Measurements from ENCODE around the gene JUN. TPM values are rescaled to one million over a fixed set of nuclear protein-coding genes. Genes with fewer than 3 reads are reported as not detected.

JUN gene
- total RNA-seq, 3 donors from 2014 or later, result 138 to 303 (median 153) TPM

DNA sequence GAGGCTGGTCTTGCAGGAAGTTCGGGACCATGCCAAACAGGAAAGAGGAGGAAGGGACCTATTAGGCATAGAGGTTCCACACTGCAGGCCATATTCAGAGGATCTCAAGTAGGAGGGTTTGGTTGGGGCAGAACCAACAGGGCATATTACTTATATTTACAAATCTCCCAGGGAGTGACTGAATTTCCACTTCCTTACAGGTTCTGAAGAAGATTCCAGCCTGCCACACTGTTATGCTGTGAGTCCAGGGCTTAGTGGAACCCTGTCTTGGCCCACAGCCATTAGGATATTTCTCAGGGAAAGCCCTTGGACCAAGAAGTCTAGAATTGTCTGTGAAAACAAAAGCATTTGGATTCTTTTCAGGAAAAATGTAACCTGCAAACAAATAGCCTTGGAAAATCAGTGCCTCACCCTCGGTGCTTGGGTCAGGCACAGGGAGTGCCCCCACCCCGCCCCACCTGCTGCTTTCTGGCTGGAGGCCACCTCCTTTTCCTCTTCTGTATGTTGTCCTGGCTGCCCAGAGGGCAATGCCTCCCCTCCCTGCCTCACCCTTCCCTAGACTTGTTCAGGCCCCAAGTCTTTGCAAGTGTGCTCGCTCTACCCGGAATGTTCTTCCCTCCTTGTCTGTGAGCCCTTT, 41.0 kb upstream of the JUN start:
- intact Hi-C loops (cut with DNase I, micrococcal nuclease), result no loop called here
- Histone ChIP-seq H3K4me3 (no peak overlapping the region), H3K4me1 (ENCODE audit: low read depth) (peaks cover 10% of the 10 kb centered on the region), H3K36me3 (ENCODE audit: low read depth) (no peaks in the 10 kb centered on the region), H3K9me3 (peaks cover 13% of the 10 kb centered on the region)
- ATAC-seq (peak; percentile 99), DNase-seq (peak; percentile 89 to 92 (median 89))
- TF ChIP-seq, protein P1, sequence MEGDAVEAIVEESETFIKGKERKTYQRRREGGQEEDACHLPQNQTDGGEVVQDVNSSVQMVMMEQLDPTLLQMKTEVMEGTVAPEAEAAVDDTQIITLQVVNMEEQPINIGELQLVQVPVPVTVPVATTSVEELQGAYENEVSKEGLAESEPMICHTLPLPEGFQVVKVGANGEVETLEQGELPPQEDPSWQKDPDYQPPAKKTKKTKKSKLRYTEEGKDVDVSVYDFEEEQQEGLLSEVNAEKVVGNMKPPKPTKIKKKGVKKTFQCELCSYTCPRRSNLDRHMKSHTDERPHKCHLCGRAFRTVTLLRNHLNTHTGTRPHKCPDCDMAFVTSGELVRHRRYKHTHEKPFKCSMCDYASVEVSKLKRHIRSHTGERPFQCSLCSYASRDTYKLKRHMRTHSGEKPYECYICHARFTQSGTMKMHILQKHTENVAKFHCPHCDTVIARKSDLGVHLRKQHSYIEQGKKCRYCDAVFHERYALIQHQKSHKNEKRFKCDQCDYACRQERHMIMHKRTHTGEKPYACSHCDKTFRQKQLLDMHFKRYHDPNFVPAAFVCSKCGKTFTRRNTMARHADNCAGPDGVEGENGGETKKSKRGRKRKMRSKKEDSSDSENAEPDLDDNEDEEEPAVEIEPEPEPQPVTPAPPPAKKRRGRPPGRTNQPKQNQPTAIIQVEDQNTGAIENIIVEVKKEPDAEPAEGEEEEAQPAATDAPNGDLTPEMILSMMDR (IDR thresholded peaks at IDR 0.05), result no peak

DNA sequence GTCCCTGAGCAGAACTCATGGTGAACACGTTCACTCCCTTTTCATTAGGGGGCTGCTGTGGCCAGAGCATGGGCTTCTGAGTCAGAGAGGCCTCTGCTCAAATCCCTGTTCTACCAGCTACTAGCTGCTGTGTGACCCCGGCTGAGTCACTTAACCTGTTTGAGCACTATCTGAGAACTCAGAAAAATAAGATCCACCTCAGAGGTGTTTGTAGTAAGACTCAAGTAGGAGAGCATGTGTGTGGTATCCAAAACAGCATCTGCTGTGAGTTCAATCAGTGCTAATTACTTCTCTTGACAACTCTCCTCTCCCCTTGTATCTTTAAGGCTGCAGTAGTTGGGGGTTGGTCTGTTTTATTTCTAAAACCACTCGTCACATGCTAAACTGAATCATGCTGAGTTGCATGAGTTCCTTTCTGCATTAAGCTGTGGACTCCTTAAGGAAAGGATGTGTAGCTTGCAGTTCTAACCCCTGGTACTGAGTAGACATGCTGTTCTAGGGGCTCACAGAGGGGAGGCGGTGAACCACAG, 39.7 kb upstream of the JUN start:
- no peak for ATAC-seq
- H3K9me3 ChIP-seq, result peaks cover 13% of the 10 kb centered on the region
- no peak overlapping the region for H3K4me3 ChIP-seq
- intact Hi-C loops (cut with DNase I, micrococcal nuclease), result no loop called here
- DNase-seq, result no peak
- TF ChIP-seq, protein P1 (IDR thresholded peaks at IDR 0.05), result no peak
- H3K4me1 ChIP-seq (ENCODE audit: low read depth), result peaks cover 10% of the 10 kb centered on the region
- H3K36me3 ChIP-seq (ENCODE audit: low read depth), result no peaks in the 10 kb centered on the region

DNA sequence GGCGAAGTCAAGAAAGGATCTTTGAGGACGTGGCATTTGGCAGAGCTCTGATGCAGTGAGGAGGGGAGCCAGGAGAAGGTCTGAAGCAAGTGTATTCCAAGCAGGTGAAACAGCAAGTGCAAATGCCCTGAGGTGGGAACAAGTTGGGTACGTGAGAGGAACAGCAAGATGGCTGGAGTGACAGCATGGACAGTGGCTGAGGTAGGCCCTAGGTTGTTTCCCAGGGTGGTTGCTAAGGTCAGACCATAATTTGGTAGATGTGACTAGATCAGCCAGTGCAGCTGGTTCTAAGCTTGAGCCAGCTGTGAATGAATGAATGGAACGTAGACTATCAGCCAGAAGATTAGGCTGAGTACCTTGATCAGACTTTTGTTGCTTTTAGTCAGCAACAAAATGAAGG, 37.5 kb upstream of the JUN start:
- Histone ChIP-seq H3K9me3 (no peaks in the 10 kb centered on the region), H3K4me3 (no peak overlapping the region), H3K4me1 (ENCODE audit: low read depth) (peaks cover 18% of the 10 kb centered on the region), H3K36me3 (ENCODE audit: low read depth) (no peaks in the 10 kb centered on the region)
- DNase-seq (no peak), ATAC-seq (no peak)
- TF ChIP-seq, protein P1 (IDR thresholded peaks at IDR 0.05), result no peak
- intact Hi-C loops (cut with DNase I, micrococcal nuclease), result no loop called here

DNA sequence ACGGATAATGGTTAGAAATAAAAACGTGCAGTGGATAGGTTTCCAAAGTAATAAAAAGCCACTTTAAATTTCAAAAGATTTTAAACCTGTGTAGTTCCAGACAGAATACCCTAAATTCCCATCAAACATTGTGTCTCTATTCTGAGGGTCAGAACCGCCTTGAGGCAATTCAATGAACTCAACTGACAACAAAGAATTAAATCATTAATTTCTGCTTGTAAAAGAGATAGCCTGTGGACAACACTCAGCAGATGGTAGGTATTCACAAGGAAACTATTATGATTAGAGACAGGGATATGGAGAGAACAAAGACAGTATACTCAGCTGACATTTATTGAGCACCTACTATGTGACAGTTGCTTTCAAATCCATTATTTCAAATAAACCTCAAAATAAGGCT, 35.1 kb upstream of the JUN start:
- intact Hi-C loops (cut with DNase I, micrococcal nuclease), result no loop called here
- Histone ChIP-seq H3K9me3 (no peaks in the 10 kb centered on the region), H3K4me3 (no peak overlapping the region), H3K4me1 (ENCODE audit: low read depth) (peaks cover 20% of the 10 kb centered on the region), H3K36me3 (ENCODE audit: low read depth) (peaks cover 3% of the 10 kb centered on the region)
- ATAC-seq (no peak), DNase-seq (no peak)
- TF ChIP-seq, protein P1 (IDR thresholded peaks at IDR 0.05), result no peak

DNA sequence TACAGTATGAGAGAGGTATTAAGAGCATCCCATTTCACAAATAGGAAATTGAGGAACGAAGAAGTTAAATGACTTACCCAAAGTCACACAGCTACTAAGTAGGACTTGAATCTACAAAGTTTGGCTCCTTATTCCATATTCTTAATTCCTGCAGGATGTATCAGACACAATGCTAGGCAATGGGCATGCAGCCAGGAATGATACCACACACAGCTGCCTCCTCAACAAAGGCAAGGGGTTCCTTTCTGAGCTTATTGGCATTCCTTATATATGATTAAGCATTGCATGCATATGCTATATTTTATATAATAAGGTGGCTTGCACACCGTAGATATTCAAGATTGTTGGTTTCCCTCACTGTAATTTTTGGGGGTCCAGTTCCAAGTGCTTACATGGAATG, 34.2 kb upstream of the JUN start:
- Histone ChIP-seq H3K4me3 (no peak overlapping the region), H3K4me1 (ENCODE audit: low read depth) (peaks cover 24% of the 10 kb centered on the region), H3K36me3 (ENCODE audit: low read depth) (peaks cover 3% of the 10 kb centered on the region), H3K9me3 (no peaks in the 10 kb centered on the region)
- DNase-seq (no peak), ATAC-seq (no peak)
- intact Hi-C loops (cut with DNase I, micrococcal nuclease), result no loop called here
- TF ChIP-seq, protein P1 (IDR thresholded peaks at IDR 0.05), result no peak

Data from mucosa of descending colon (tissue), 3 donors.